ENCODE data around the gene ADAMTS19. TPM values are rescaled to one million over a fixed set of nuclear protein-coding genes. Genes with fewer than 3 reads are reported as not detected.

Gene ADAMTS19
- total and polyA plus RNA-seq, 9 donors = 11.5 to 39.6 (median 15.9) TPM

GRCh38 chr5:129461711-129462332 is 1.7 kb downstream of the ADAMTS19 start:
- H3K4me3 ChIP-seq (ENCODE audit: low read length) = peak overlapping the region; percentile 77
- peaks cover 16% of the 10 kb centered on the region for H3K27me3 ChIP-seq (ENCODE audit: control insufficient read depth, insufficient read depth, low read length)
- WGBS (ENCODE audit: insufficient coverage) = 16% methylated on average over 4 of the region's 13 CpGs
- no peaks in the 10 kb centered on the region for H3K9me3 ChIP-seq (replicated peaks; ENCODE audit: control insufficient read depth, low read depth, low read length)
- peak overlapping the region; percentile 81 for H3K27ac ChIP-seq (ENCODE audit: low read length)
- H3K36me3 ChIP-seq (ENCODE audit: control insufficient read depth, insufficient read depth, low read length) = no peaks in the 10 kb centered on the region
- DNase-seq = peak; percentile 59
- H3K4me1 ChIP-seq (ENCODE audit: control insufficient read depth, insufficient read depth, low read length) = peaks cover 18% of the 10 kb centered on the region

GRCh38 chr5:129465776-129466344 is 5.8 kb downstream of the ADAMTS19 start:
- peaks cover 7% of the 10 kb centered on the region for H3K27me3 ChIP-seq (ENCODE audit: control insufficient read depth, insufficient read depth, low read length)
- peak; percentile 69 for DNase-seq

GRCh38 chr5:129474544-129474943 is 14.4 kb downstream of the ADAMTS19 start:
- no peaks in the 10 kb centered on the region for H3K27me3 ChIP-seq (ENCODE audit: control insufficient read depth, insufficient read depth, low read length)
- no peak for DNase-seq
- no peak overlapping the region for H3K27ac ChIP-seq (ENCODE audit: low read length)
- H3K4me1 ChIP-seq (ENCODE audit: control insufficient read depth, insufficient read depth, low read length) = no peaks in the 10 kb centered on the region
- no peaks in the 10 kb centered on the region for H3K9me3 ChIP-seq (replicated peaks; ENCODE audit: control insufficient read depth, low read depth, low read length)
- no CpG with 5 or more reads among the region's 2 CpGs for WGBS (ENCODE audit: insufficient coverage)
- no peak overlapping the region for H3K4me3 ChIP-seq (ENCODE audit: low read length)
- no peaks in the 10 kb centered on the region for H3K36me3 ChIP-seq (ENCODE audit: control insufficient read depth, insufficient read depth, low read length)

More at GRCh38 chr5:129465776-129466344, 5.8 kb downstream of the ADAMTS19 start:
- H3K4me1 ChIP-seq (ENCODE audit: control insufficient read depth, insufficient read depth, low read length) = peaks cover 9% of the 10 kb centered on the region
- no peak overlapping the region for H3K4me3 ChIP-seq (ENCODE audit: low read length)
- H3K27ac ChIP-seq (ENCODE audit: low read length) = no peak overlapping the region
- no peaks in the 10 kb centered on the region for H3K9me3 ChIP-seq (replicated peaks; ENCODE audit: control insufficient read depth, low read depth, low read length)
- H3K36me3 ChIP-seq (ENCODE audit: control insufficient read depth, insufficient read depth, low read length) = no peaks in the 10 kb centered on the region
- WGBS (ENCODE audit: insufficient coverage) = 24% methylated on average over 4 of the region's 4 CpGs

- DNase-seq = peak; percentile 82
- H3K27me3 ChIP-seq (ENCODE audit: control insufficient read depth, insufficient read depth, low read length) = no peaks in the 10 kb centered on the region
- H3K9me3 ChIP-seq (replicated peaks; ENCODE audit: control insufficient read depth, low read depth, low read length) = no peaks in the 10 kb centered on the region
- no peaks in the 10 kb centered on the region for H3K4me1 ChIP-seq (ENCODE audit: control insufficient read depth, insufficient read depth, low read length)
- H3K4me3 ChIP-seq (ENCODE audit: low read length) = no peak overlapping the region
- no peaks in the 10 kb centered on the region for H3K36me3 ChIP-seq (ENCODE audit: control insufficient read depth, insufficient read depth, low read length)
- H3K27ac ChIP-seq (ENCODE audit: low read length) = peak overlapping the region; percentile 80
These were observed 16.7 kb downstream of the ADAMTS19 start for GRCh38 chr5:129476751-129477150.

GRCh38 chr5:129477532-129477931 is 17.4 kb downstream of the ADAMTS19 start:
- H3K4me1 ChIP-seq (ENCODE audit: control insufficient read depth, insufficient read depth, low read length) = no peaks in the 10 kb centered on the region
- H3K27me3 ChIP-seq (ENCODE audit: control insufficient read depth, insufficient read depth, low read length) = no peaks in the 10 kb centered on the region
- no peak overlapping the region for H3K4me3 ChIP-seq (ENCODE audit: low read length)
- H3K27ac ChIP-seq (ENCODE audit: low read length) = peak overlapping the region; percentile 80
- H3K9me3 ChIP-seq (replicated peaks; ENCODE audit: control insufficient read depth, low read depth, low read length) = no peaks in the 10 kb centered on the region
- WGBS (ENCODE audit: insufficient coverage) = 20% methylated on average over 1 of the region's 1 CpG
- H3K36me3 ChIP-seq (ENCODE audit: control insufficient read depth, insufficient read depth, low read length) = no peaks in the 10 kb centered on the region
- peak; percentile 94 for DNase-seq

- H3K27ac ChIP-seq (ENCODE audit: low read length) = no peak overlapping the region
- no peaks in the 10 kb centered on the region for H3K4me1 ChIP-seq (ENCODE audit: control insufficient read depth, insufficient read depth, low read length)
- no peak for DNase-seq
- no peaks in the 10 kb centered on the region for H3K9me3 ChIP-seq (replicated peaks; ENCODE audit: control insufficient read depth, low read depth, low read length)
- no peaks in the 10 kb centered on the region for H3K27me3 ChIP-seq (ENCODE audit: control insufficient read depth, insufficient read depth, low read length)
- WGBS (ENCODE audit: insufficient coverage) = no CpG with 5 or more reads among the region's 3 CpGs
- no peaks in the 10 kb centered on the region for H3K36me3 ChIP-seq (ENCODE audit: control insufficient read depth, insufficient read depth, low read length)
- H3K4me3 ChIP-seq (ENCODE audit: low read length) = no peak overlapping the region
These were observed 21.1 kb downstream of the ADAMTS19 start for GRCh38 chr5:129481161-129481560.

- no peaks in the 10 kb centered on the region for H3K36me3 ChIP-seq (ENCODE audit: control insufficient read depth, insufficient read depth, low read length)
- peaks cover 9% of the 10 kb centered on the region for H3K4me1 ChIP-seq (ENCODE audit: control insufficient read depth, insufficient read depth, low read length)
- no peaks in the 10 kb centered on the region for H3K27me3 ChIP-seq (ENCODE audit: control insufficient read depth, insufficient read depth, low read length)
- peak; percentile 98 for DNase-seq
- peak overlapping the region; percentile 83 for H3K27ac ChIP-seq (ENCODE audit: low read length)
- H3K9me3 ChIP-seq (replicated peaks; ENCODE audit: control insufficient read depth, low read depth, low read length) = no peaks in the 10 kb centered on the region
- H3K4me3 ChIP-seq (ENCODE audit: low read length) = no peak overlapping the region
These were observed 36.3 kb downstream of the ADAMTS19 start for GRCh38 chr5:129496421-129496820.

- peaks cover 9% of the 10 kb centered on the region for H3K4me1 ChIP-seq (ENCODE audit: control insufficient read depth, insufficient read depth, low read length)
- peak; percentile 77 for DNase-seq
- WGBS (ENCODE audit: insufficient coverage) = no CpG with 5 or more reads among the region's 3 CpGs
- no peaks in the 10 kb centered on the region for H3K36me3 ChIP-seq (ENCODE audit: control insufficient read depth, insufficient read depth, low read length)
- no peaks in the 10 kb centered on the region for H3K9me3 ChIP-seq (replicated peaks; ENCODE audit: control insufficient read depth, low read depth, low read length)
- H3K27me3 ChIP-seq (ENCODE audit: control insufficient read depth, insufficient read depth, low read length) = no peaks in the 10 kb centered on the region
- H3K27ac ChIP-seq (ENCODE audit: low read length) = peak overlapping the region; percentile 83
- H3K4me3 ChIP-seq (ENCODE audit: low read length) = no peak overlapping the region
These were observed 36.9 kb downstream of the ADAMTS19 start for GRCh38 chr5:129496864-129497595.

GRCh38 chr5:129499208-129499852 is 39.2 kb downstream of the ADAMTS19 start:
- no peaks in the 10 kb centered on the region for H3K36me3 ChIP-seq (ENCODE audit: control insufficient read depth, insufficient read depth, low read length)
- H3K4me1 ChIP-seq (ENCODE audit: control insufficient read depth, insufficient read depth, low read length) = peaks cover 9% of the 10 kb centered on the region
- H3K27me3 ChIP-seq (ENCODE audit: control insufficient read depth, insufficient read depth, low read length) = no peaks in the 10 kb centered on the region
- H3K27ac ChIP-seq (ENCODE audit: low read length) = no peak overlapping the region
- DNase-seq = no peak
- H3K4me3 ChIP-seq (ENCODE audit: low read length) = no peak overlapping the region
- no peaks in the 10 kb centered on the region for H3K9me3 ChIP-seq (replicated peaks; ENCODE audit: control insufficient read depth, low read depth, low read length)

GRCh38 chr5:129500101-129500500 is 40.0 kb downstream of the ADAMTS19 start:
- H3K36me3 ChIP-seq (ENCODE audit: control insufficient read depth, insufficient read depth, low read length) = no peaks in the 10 kb centered on the region
- peaks cover 9% of the 10 kb centered on the region for H3K4me1 ChIP-seq (ENCODE audit: control insufficient read depth, insufficient read depth, low read length)
- WGBS (ENCODE audit: insufficient coverage) = 83% methylated on average over 1 of the region's 3 CpGs
- no peak for DNase-seq
- no peaks in the 10 kb centered on the region for H3K27me3 ChIP-seq (ENCODE audit: control insufficient read depth, insufficient read depth, low read length)
- no peak overlapping the region for H3K27ac ChIP-seq (ENCODE audit: low read length)
- H3K9me3 ChIP-seq (replicated peaks; ENCODE audit: control insufficient read depth, low read depth, low read length) = no peaks in the 10 kb centered on the region
- H3K4me3 ChIP-seq (ENCODE audit: low read length) = no peak overlapping the region

Measured in muscle of leg (tissue), 11 donors.